ENCODE measurements around the gene BAX.
A peak's percentile ranks its signal among the peaks of the same experiment; 100 is the strongest.
"Not testable (repeated sequence)": the region's sequence is repeated elsewhere in the genome, so short reads cannot be mapped to it uniquely, and the experiment has no call there.

The BAX gene

DNA sequence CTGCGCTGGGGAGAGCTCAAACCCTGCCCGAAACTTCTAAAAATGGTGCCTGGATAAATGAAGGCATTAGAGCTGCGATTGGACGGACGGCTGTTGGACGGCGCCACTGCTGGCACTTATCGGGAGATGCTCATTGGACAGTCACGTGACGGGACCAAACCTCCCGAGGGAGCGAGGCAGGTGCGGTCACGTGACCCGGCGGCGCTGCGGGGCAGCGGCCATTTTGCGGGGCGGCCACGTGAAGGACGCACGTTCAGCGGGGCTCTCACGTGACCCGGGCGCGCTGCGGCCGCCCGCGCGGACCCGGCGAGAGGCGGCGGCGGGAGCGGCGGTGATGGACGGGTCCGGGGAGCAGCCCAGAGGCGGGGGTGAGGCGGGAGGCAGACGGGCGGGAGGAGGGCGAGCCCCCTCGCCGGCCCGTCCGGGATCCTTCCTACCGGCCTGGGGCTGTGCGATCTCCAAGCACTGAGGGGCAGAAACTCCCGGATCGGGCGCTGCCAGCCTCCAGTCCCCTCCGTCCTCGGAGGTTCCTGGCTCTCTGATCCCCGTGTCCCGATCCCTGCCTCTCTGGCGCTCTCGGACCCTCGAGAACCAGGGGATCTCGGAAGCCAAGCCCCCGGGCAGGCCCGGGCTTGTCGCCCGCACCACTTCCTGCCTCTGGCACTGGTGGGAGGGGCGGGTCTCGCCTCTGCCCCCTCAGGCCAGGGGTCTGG, at the start of gene BAX:
TSS of gene BAX (plus strand) at position 281 of the 713 bp plus-strand sequence. CDS start at position 335, 54 bp downstream.
- DNase-seq: peak; percentile 98

DNA sequence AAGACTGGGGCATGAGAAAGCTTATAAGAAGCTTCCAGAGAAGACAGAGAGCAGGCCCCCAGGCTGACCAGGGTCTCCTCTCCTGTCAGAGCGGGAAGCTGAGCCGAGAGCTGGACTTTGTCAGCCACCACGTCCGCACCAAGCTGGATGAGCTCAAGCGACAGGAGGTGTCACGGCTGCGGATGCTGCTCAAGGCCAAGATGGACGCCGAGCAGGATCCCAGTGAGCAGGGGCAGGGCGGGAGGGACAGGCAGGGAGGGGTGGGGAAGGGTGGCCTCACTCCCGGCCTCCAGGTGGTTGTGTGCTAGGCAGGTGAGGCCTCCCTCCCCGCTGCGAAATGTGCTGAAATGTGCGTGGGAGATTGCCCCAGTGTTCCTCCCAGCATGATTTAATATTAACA, 49.0 kb upstream of the BAX start:
- no peak for DNase-seq

DNA sequence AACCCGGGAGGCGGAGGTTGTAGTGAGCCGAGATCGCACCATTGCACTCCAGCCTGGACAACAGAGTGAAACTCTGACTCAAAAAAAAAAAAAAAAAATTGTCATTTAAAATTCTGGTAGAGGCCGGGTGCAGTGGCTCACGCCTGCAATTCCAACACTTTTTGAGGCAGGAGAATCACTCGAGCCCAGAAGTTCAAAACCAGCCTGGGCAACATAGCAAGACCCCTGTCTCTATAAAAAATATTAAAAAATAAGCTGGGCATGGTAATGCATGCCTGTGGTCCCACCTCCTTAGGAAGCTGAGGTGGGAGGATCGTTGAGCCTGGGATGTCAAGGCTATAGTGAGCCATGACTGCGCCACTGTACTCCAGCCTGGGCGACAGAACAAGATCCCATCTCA, 48.4 kb upstream of the BAX start:
- DNase-seq: no peak

DNA sequence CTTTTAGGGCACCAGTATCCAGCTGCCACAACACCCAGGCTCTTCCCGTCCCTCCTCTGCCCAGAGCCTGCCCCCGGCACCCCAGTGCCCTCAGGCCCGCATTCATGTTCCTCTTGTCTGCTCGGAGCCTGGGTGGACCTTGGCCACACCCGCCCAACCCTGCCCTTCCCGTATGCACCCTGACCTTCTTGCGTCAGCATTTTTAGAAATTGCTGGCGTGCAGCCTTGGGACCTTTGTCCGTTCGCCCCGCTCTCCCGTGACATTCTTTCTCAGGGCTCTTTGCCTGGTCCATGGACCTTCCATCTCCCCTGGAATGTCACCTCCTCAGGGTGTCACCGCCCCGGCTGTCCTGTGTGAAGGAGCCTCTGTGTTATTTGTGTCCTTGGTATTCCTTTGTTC, 47.0 kb upstream of the BAX start:
- DNase-seq: no peak

DNA sequence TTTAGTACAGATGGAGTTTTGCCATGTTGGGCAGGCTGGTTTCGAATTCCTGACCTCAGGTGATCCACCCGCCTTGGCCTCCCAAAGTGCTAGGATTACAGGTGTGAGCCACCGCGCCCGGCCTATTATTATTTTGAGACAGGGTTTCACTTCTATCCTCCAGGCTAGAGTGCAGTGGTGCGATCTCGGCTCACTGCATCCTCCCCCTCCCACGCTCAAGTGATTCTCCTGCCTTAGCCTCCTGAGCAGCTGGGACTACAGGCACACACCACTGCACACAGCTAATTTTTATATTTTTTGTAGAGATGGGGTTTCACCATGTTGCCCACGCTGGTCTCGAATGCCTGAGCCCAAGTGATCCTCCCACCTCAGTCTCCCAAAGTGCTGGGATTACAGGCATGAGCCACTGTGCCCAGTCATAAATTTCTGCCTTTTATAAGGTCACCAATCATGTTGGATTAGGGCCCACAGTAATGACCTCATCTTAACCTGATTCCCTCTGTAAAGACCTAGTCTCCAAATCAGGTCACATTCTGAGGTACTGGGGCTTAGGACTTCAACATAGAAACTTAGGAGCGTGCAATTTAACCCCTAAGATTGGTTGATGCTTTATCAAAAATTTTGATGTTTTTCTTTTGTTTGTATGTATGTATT, 45.1 kb upstream of the BAX start:
- DNase-seq: not testable (repeated sequence)

DNA sequence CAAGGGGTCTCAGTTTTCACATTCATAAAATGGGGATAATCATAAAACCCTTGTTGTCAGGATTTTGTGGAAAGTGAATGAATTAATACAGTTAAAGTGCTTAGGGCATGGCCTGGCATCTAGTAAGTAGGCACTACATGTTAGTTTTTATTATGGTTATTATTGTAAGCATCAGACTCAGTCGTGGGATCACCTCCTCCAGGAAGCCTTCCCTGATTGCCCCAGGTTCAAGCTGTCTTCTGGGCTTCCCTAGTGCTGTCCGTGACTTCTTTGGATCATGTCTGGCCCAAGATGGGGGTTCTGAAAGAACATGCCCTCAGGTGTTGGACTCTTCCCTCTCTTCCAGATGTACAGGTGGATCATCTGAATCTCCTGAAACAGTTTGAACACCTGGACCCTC, 43.9 kb upstream of the BAX start:
- DNase-seq: no peak

DNA sequence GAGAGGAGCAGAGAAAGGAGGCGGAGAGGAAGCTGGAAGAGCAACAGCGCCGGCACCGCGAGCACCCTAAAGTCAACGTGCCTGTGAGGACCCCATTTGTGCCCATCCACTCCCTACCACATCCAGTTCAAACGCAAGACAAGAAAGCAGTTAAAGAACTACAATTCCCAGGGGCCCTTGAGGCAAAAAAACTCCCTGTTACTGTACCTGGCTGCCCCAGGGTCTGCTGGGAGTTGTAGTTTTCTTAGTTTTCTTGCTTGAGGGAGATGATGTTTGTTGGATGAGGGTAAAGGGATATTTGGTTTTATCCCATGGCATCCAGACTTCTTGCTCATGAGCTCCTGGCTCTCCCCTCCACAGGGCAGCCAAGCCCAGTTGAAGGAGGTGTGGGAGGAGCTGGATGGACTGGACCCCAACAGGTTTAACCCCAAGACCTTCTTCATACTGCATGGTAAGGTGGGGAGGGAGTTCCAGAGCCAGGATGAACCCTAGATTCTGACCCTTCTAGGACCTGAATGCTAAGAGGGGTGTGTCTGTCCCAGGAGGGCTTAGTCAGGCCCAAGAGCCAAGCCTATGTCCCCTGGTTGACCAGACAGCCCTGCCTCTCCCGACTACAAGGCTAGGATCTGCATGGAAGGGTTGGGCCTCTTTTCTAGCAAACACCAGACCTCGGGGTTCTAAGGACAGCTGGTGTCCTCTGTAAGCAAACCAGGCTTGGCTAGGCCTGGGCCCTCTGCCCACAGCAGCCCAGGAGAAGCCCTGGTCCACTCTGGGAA, 41.4 kb upstream of the BAX start:
- peak; percentile 38 for DNase-seq

DNA sequence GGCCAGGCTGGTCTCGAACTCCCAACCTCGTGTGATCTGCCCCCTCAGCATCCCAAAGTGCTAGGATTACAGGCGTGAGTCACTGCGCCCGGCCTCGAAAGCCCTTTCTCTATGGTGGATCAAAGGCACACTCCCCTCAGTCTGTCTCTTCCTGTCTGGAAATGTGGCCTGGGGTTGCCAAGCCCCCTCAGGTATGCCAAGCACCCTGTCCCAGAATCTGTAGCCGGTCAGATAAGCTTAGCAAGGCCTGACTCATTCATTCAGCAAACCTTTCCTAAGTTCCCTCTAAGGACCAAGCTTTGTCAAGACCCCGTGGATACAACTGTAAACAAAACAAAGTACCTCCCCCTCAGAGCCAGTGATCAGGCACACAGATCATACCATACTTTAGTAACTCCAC, 40.5 kb upstream of the BAX start:
- DNase-seq: no peak

DNA sequence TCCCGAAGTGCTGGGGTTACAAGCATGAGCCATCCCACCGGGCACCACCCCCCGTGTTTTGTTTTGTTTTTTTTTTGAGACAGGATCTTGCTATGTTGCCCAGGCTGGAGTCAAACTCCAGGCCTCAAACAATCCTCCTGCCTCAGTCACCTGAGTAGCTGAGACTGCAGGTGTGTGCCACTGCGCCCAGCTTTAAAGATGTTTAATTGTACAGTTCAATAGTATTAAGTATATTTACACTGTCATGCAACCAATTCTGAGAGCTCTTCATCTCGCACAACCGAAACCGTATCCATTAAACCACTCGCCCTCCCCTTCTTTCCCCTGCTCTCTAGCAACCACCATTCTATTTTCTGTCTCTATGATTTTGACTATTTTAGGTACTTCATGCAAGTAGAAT, 38.9 kb upstream of the BAX start:
- no peak for DNase-seq

DNA sequence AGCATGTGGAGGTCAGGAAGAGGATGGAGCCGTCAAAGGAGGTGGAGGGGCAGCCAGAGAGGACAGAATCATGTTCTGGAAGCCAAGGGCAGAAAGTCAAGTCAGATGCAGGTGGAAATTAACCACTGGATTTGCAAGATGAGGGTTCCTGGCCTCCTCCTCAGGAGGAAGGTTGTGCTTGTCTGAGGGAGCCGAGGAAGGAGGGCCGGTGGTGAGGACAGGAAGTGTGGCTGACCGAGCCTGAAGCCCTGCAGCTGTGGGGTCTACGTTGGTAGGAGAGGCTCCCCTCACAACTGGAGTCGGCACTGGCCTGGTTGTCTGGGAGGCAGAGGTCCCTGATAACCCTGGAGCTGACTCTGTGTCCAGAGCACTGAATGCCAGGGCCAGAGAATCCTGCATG, 36.6 kb upstream of the BAX start:
- DNase-seq: no peak

DNA sequence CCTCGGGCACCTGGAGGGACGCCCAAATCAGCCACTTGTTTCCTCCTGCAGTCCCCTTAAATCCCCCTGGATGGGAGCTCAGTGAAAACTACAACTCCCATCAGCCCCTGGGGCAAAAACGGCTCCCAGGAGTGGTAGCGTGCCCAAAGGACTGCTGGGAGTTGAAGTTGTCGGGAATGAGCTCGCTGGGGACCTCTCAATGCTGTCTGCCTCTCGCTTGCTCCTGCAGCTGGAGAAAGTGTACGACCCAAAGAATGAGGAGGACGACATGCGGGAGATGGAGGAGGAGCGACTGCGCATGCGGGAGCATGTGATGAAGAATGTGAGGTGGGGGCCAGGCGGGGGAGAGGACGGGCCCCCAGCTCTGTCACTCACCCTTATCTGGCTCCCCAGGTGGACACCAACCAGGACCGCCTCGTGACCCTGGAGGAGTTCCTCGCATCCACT, 35.9 kb upstream of the BAX start:
- peak; percentile 41 for DNase-seq

DNA sequence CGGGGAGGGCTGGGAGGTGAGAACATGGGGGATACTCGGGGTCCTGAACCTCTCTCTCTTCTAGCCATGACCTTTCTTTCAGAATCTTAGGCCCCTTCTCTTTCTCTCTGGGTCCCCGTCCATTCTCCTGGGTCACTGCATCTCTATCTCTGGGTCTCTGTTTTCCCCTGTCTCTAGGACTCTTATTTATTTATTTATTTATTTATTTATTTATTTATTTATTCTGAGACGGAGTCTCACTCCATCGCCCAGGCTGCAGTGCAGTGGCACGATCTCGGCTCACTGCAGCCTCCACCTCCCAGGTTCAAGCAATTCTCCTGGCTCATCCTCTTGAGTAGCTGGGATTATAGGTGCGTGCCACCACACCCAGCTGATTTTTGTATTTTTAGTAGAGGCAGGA, 35.4 kb upstream of the BAX start:
- not testable (repeated sequence) for DNase-seq

DNA sequence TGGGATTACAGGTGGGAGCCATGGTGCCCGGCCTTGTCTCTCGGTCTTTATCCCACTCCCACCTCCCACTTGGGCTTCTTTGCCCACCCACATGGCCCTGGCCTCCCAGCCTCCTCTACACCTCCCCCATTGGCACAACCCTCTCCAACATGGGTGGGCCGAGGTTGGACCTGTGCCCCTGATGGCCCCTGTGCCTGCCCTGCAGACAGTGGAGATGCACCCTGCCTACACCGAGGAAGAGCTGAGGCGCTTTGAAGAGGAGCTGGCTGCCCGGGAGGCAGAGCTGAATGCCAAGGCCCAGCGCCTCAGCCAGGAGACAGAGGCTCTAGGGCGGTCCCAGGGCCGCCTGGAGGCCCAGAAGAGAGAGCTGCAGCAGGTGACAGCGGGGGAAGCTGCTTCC, 33.7 kb upstream of the BAX start:
- no peak for DNase-seq

DNA sequence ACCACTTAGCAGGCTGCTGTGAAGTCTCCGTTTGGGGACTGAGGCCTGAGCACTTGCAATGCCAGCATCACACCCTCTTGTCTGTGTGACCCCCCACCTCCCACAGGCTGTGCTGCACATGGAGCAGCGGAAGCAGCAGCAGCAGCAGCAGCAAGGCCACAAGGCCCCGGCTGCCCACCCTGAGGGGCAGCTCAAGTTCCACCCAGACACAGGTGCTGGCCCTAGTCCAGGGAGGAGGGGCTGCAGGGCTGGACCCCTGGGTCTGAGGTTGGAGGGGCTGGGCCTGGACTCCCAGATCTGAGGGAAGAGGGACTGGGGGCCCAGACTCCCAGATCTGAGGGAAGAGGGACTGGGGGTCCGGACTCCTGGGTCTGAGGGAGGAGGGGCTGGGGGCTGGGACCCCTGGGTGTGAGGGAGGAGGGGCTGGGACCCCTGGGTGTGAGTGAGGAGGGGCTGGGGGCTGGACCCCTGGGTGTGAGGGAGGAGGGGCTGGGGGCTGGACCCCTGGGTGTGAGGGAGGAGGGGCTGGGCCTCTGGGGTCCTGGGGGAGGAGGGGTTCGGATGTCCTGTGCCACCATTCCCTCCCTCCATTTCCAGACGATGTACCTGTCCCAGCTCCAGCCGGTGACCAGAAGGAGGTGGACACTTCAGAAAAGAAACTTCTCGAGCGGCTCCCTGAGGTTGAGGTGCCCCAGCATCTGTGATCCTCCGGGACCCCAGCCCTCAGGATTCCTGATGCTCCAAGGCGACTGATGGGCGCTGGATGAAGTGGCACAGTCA, 32.8 kb upstream of the BAX start:
- DNase-seq: no peak

DNA sequence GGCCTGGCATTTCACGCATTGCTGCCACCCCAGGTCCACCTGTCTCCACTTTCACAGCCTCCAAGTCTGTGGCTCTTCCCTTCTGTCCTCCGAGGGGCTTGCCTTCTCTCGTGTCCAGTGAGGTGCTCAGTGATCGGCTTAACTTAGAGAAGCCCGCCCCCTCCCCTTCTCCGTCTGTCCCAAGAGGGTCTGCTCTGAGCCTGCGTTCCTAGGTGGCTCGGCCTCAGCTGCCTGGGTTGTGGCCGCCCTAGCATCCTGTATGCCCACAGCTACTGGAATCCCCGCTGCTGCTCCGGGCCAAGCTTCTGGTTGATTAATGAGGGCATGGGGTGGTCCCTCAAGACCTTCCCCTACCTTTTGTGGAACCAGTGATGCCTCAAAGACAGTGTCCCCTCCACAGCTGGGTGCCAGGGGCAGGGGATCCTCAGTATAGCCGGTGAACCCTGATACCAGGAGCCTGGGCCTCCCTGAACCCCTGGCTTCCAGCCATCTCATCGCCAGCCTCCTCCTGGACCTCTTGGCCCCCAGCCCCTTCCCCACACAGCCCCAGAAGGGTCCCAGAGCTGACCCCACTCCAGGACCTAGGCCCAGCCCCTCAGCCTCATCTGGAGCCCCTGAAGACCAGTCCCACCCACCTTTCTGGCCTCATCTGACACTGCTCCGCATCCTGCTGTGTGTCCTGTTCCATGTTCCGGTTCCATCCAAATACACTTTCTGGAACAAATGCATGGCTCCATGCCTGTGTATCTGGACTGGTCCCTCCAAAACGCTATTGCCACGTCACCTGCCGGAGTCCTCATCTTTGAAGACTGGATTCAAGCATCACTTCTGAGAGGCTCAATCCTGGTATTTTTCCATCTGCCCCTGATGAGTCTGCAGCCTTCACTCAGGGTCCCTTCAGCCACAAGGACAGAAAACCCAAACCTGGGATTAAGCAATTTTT, 31.9 kb upstream of the BAX start:
- DNase-seq: no peak

DNA sequence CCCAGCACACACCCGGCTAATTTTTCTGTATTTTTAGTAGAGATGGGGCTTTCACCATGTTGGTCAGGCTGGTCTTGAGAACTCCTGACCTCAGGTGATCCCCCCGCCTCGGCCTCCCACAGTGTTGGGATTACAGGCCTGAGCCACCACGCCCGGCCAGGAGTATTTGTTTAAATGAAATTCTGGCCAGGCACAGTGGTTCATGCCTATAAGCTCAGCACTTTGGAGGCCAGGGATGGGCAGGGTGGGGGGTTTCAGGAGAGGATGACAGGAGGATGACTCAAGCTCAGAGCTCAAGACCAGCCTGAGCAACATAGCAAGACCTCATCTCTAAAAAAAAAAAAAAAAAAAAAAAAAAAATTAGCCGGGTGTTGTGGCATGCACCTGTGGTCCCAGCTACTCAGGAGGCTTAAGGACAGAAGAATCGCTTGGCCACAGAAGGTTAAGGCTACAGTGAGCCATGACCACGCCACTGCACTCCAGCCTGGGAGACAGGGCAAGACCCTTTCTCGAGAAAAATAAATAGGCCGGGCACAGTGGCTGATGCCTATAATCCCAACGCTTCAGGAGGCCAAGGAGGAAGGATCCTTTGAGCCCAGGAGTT, 29.3 kb upstream of the BAX start:
- no peak for DNase-seq

DNA sequence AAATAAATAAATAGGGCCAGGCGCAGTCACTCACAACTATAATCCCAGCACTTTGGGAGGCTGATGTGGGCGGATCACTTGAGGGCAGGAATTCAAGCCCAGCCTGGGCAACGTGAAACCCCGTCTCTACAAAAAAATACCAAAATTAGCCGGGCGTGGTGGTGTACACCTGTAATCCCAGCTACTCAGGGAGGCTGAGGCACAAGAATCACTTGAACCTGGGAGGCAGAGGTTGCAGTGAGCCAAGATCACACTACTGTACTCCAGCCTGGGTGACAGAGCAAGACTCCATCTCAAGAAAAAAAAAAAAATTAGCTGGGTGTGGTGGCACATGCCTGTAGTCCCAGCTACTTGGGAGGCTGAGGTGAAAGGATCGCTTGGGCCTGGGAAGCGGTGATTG, 28.8 kb upstream of the BAX start:
- DNase-seq: not testable (repeated sequence)

DNA sequence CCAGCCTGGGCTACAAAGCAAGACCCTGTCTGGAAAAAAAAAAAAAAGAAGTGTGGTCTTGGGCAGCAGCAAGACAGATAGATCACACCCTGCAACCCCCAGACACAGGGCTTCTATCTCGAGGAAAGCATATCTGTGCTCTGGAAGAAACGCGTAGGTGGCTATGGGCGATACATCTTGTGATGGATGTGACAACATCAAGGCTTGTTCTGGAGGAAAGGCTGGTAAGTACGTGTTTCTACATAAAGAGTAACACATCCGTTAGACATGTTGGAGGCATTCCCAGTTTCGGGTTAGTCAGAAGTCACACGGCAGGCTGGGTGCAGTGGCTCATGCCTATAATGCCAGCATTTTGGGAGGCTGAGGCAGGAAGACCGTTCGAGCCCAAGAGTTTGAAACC, 27.8 kb upstream of the BAX start:
- DNase-seq: peak; percentile 36

DNA sequence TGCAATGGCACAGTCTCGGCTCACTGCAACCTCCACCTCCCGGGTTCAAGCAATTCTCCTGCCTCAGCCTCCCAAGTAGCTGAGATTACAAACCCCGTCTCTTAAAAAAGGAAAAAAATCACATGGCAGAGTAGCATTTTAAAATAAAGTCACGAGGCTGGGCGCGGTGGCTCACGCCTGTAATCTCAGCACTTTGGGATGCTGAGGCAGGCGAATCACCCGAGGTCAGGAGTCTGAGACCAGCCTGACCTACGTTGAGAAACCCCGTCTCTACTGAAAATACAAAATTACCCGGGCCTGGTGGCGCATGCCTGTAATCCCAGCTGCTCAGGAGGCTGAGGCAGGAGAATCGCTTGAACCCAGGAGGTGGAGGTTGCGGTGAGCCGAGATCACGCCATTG, 27.0 kb upstream of the BAX start:
- not testable (repeated sequence) for DNase-seq

DNA sequence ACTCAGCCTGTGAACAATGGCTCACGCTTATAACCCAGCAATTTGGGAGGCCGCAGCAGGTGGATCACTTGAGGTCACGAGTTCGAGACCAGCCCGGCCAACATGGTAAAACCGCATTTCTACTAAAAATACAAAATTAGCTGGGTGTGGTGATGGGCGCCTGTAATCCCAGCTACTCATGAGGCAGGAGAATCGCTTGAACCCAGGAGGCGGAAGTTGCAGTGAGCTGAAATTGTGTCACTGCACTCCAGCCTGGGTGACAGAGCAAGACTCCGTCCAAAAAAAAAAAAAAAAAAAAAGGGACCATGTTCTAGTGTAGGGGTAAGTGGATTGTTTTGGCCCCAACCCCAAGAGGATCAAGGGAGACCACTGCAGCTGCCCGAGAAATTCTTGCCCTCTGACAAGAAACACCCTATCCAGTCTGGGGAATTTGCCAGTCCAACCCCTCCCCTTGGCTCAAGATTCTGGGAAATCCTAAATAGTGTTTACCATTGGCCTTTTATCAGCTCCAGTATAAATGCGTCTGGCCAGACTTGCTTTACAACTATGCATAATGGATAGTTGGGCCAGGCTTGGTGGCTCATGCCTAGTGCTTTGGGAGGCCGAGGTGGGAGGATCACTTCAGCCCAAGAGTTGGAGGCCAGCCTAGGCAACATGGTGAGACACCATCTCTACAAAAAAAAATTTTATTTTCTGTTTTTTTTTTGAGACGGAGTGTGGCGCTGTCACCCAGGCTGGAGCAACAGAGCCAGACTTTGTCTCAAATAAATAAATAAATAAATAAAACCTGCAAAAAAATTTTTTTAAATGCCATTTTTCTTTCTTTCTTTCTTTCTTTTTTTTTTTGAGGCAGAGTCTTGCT, 26.3 kb upstream of the BAX start:
- DNase-seq: no peak
